NB4 (cell line): Measurements from ENCODE around the gene ITGA8.
A peak's percentile ranks its signal among the peaks of the same experiment; 100 is the strongest.

Source experiments
- CTCF ChIP-seq: IDR thresholded peaks from one replicate; pipeline ENCODE4 v1.5.1; 2012; ENCODE audit warnings: low read depth, low read length
- MAX ChIP-seq: IDR thresholded peaks from 2 replicates; pipeline ENCODE4 v1.6.1; 2011; ENCODE audit warnings: low read depth, low read length
- POLR2A ChIP-seq: IDR thresholded peaks from 2 replicates; pipeline ENCODE4 v1.6.1; 2011; ENCODE audit warnings: mild to moderate bottlenecking; ENCODE audit not compliant: insufficient read length; ENCODE audit errors: extremely low read depth

- TF ChIP-seq CTCF (peak; percentile 50), MAX (no peak), POLR2A (no peak)
These were observed 24.6 kb upstream of the ITGA8 start for GRCh38 chr10:15744217-15744865.
